ENCODE results near the gene FXYD7. TPM values are rescaled to one million over a fixed set of nuclear protein-coding genes. Genes with fewer than 3 reads are reported as not detected.

Gene FXYD7
- total RNA-seq, 1 donor: not detected

DNA sequence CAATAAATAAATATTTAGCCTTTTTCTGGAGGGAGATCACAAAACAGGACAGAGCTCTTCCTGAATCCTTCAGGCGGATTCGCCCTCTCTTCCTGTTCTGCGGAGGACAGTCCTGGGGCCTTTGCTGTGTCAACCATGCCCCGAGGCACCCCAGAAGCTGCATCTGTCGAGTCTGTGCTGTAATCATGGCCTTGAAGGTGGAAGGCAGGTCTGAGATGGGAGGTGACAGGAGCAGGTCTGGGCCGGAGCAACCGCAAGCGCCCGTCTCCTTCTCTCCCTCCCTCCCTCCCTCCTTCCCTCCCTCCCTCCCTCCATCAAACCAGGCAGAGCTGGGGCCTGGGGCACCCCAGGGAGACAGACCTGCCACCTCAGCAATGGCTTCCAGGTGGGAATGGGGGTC is 32.1 kb upstream of the FXYD7 start:
- no peak for TF ChIP-seq CTCF (IDR thresholded peaks at IDR 0.05; ENCODE audit: insufficient read depth, low read length)
- DNase-seq (ENCODE audit: low read depth): no peak
- no peak overlapping the region for H3K4me3 ChIP-seq (ENCODE audit: low read depth, low read length)

GRCh38 chr19:35112995-35113688 is 29.9 kb upstream of the FXYD7 start:
- H3K4me3 ChIP-seq (ENCODE audit: low read depth, low read length): no peak overlapping the region
- TF ChIP-seq CTCF (IDR thresholded peaks at IDR 0.05; ENCODE audit: insufficient read depth, low read length): no peak
- DNase-seq (ENCODE audit: low read depth): no peak

DNA sequence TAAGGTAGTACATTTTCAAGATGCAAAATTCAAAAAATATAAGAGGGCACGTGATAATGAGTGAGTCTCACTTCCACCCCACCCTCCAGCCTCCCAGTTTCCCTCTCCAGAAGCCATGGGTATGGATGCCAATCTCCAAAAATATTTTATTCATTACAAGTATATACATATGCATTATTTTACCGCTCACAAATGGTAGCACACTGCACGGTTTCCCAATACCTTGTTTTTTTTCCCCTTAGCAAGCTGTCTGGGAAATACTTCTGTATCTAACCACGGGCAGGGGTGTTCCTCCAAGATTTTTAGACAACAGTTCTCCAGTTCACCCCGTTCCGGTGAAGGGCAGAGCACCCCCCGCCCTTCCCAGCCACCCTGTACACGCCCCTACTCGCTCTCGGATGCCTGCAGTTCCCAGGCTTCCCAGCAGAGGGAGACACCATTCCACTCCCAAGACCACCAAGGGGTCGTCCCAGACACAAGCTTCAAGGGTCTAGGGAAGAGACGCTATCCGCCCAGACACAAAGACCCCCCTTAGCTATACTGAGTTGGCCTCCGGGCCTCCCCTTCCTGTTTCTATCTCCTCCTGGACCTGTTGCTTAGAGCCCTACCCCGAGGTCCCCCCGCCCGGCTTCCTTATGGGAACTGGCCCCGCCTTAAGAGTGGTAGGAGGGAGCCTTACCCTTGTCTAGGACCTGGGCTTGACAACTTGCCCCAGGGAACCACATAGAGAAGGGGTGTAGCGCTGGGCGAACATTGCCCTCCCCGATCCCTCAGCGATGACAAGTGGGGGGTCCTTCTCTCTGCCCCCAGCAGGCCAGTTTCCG is 28.5 kb upstream of the FXYD7 start:
- peak; percentile 62 for DNase-seq (ENCODE audit: low read depth)
- H3K4me3 ChIP-seq (ENCODE audit: low read depth, low read length): peak overlapping the region; percentile 39
- peak; percentile 99 for TF ChIP-seq CTCF (IDR thresholded peaks at IDR 0.05; ENCODE audit: insufficient read depth, low read length)

- peak within 1 kb of the TSS; percentile 39 for H3K4me3 ChIP-seq (ENCODE audit: low read depth, low read length)
- no peak for DNase-seq (ENCODE audit: low read depth)
- no peak for TF ChIP-seq CTCF (IDR thresholded peaks at IDR 0.05; ENCODE audit: insufficient read depth, low read length)
Observed at GRCh38 chr19:35115177-35115951, 27.7 kb upstream of the FXYD7 start, which contains the start of gene FXYD3. Gene FXYD3 (plus strand): TSS chr19:35115823. CDS start chr19:35119377, 3,554 bp downstream.

DNA sequence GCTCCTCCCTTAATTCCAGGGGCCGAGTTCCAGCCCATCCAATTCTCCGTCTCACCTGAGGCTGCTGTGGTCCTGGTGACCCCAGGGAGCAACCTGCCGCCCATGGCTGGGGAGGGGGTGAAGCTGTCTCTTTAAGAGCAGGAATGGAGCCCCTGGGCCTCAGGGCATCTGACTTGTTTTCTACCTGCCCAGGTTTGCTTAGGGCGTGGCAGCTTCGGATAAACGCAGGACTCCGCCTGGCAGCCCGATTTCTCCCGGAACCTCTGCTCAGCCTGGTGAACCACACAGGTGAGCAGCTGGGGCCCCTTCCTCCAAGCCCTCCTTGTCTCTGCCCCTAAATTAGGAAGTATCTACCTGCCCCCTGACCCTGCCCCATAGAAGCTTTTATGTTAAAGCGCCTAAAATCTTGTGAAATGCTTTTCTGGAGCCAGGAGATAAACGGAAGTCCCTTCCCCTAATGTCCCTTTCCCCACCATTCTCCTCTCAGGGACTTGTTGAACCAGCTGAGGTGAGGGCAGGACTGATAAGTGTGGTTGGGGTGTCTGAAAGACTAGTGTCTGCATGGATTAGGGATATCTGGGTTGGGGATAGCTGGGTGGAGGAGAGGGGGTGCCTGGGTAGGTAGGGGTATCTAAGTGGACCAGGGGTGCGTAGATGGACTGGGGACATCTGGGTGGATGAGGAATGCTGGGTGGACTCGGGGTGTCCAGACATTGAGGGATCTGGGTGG is 26.8 kb upstream of the FXYD7 start:
- H3K4me3 ChIP-seq (ENCODE audit: low read depth, low read length): no peak overlapping the region
- DNase-seq (ENCODE audit: low read depth): no peak
- no peak for TF ChIP-seq CTCF (IDR thresholded peaks at IDR 0.05; ENCODE audit: insufficient read depth, low read length)

GRCh38 chr19:35117116-35117515 is 25.9 kb upstream of the FXYD7 start:
- no peak for TF ChIP-seq CTCF (IDR thresholded peaks at IDR 0.05; ENCODE audit: insufficient read depth, low read length)
- no peak for DNase-seq (ENCODE audit: low read depth)
- no peak overlapping the region for H3K4me3 ChIP-seq (ENCODE audit: low read depth, low read length)

Data from fibroblast of the aortic adventitia (primary cell).